Measurements from ENCODE around the gene GULP1. TPM values are rescaled to one million over a fixed set of nuclear protein-coding genes. Genes with fewer than 3 reads are reported as not detected.

Gene GULP1
- total RNA-seq, 1 experiment from 2014 or later: 108 TPM

DNA sequence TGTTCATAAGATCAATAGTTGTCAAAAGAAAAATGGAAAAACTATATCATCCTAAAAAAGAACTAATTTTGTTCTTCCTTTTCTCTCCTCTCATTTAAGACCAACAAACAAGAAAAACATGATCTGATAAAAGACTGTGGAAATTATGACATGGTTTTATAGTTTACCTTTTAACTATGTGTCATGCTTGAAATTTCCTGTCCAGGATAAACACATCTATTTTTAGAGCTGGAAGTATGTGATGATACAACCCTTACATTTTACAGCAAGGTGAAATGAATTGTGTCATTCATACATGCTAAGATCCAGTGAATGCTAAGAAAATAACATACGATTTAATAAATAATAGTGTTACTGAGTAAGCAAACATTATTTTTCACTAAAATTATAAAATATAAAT, 89.9 kb downstream of the GULP1 start:
- peak overlapping the region; percentile 99 for H3K27ac ChIP-seq

DNA sequence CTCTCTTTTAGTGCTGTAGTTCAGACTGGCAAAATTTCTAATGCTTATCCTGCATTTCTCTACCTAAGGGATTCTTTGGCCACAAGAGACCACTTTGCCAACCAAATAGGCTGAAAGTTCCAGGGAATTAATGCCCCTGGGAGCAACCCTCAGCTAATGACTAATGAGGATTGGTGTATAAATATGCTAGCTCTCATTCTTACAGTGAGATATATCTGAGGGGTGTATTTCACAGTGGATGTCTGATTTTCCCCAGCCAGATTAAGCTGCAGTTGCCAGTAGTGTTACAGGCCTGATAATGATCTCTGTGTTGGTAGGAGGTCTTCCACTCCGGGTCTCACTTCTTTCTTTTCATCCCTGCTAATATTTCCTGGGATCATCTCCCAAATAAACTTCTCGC, 90.4 kb downstream of the GULP1 start:
- peak in 1 of 2 experiments; percentile 76 for DNase-seq (ENCODE audit: low read depth in 1 of 2, low spot score in 2 of 2)
- peak overlapping the region; percentile 99 for H3K27ac ChIP-seq
- H3K9me3 ChIP-seq (replicated peaks): 0 out of 2 replicates have a peak, but pooled peaks cover 4% of the 10 kb centered on the region
- peaks cover 21% of the 10 kb centered on the region for H3K36me3 ChIP-seq
- no peaks in the 10 kb centered on the region for H3K27me3 ChIP-seq (replicated peaks)
- H3K4me1 ChIP-seq (replicated peaks): peaks cover 25% of the 10 kb centered on the region
- no peak overlapping the region for H3K4me3 ChIP-seq

More for the DNA sequence above, 89.9 kb downstream of the GULP1 start:
- H3K4me3 ChIP-seq: no peak overlapping the region
- peaks cover 21% of the 10 kb centered on the region for H3K36me3 ChIP-seq
- H3K9me3 ChIP-seq (replicated peaks): 0 out of 2 replicates have a peak, but pooled peaks cover 4% of the 10 kb centered on the region
- no peaks in the 10 kb centered on the region for H3K27me3 ChIP-seq (replicated peaks)
- DNase-seq (ENCODE audit: low read depth in 1 of 2, low spot score in 2 of 2): peak in 1 of 2 experiments; percentile 71
- peaks cover 25% of the 10 kb centered on the region for H3K4me1 ChIP-seq (replicated peaks)

DNA sequence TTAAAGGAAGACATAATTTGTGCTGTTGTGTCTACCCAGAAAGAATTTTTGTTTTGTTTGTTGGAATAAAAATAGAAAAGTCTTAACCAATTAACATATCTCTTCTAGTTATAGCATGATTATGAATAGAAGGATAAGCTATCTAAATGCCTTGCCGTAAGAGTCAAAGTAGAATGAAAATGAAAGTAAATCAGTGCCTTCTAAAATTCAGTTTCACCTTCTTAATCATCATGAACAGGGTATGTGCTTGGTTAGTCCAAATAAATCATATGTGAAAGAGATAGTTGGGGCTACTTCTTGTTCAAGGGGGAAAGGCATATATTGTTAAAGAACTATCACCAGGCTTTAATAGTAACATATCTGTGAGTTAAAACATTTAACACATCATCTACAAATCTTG, 91.5 kb downstream of the GULP1 start:
- 0 out of 2 replicates have a peak, but pooled peaks cover 4% of the 10 kb centered on the region for H3K9me3 ChIP-seq (replicated peaks)
- peak overlapping the region; percentile 99 for H3K27ac ChIP-seq
- peaks cover 25% of the 10 kb centered on the region for H3K4me1 ChIP-seq (replicated peaks)
- H3K36me3 ChIP-seq: peaks cover 24% of the 10 kb centered on the region
- peak in 1 of 2 experiments; percentile 55 for DNase-seq (ENCODE audit: low read depth in 1 of 2, low spot score in 2 of 2)
- no peaks in the 10 kb centered on the region for H3K27me3 ChIP-seq (replicated peaks)
- H3K4me3 ChIP-seq: peak overlapping the region; percentile 20

DNA sequence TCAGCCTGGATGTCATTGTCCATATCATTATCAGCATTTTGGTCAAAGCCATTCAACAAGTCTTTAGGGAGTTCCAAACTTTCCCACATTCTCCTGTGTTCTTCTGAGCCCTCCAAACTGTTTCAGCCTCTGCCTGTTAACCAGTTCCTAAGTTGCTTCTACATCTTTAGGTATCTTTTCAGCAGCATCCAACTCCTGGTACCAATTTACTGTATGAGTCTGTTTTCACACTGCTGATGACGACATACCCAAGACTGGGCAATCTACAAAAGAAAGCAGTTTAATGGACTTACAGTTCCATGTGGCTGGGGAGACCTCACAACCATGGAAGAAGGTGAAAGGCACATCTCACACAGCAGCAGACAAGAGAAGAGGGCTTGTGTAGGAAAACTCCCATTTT, 94.2 kb downstream of the GULP1 start:
- DNase-seq (ENCODE audit: low read depth in 1 of 2, low spot score in 2 of 2): no peak
- peaks cover 24% of the 10 kb centered on the region for H3K36me3 ChIP-seq
- H3K27ac ChIP-seq: no peak overlapping the region
- H3K4me1 ChIP-seq (replicated peaks): peaks cover 30% of the 10 kb centered on the region
- no peaks in the 10 kb centered on the region for H3K27me3 ChIP-seq (replicated peaks)
- no peak overlapping the region for H3K4me3 ChIP-seq
- H3K9me3 ChIP-seq (replicated peaks): 0 out of 2 replicates have a peak, but pooled peaks cover 4% of the 10 kb centered on the region

DNA sequence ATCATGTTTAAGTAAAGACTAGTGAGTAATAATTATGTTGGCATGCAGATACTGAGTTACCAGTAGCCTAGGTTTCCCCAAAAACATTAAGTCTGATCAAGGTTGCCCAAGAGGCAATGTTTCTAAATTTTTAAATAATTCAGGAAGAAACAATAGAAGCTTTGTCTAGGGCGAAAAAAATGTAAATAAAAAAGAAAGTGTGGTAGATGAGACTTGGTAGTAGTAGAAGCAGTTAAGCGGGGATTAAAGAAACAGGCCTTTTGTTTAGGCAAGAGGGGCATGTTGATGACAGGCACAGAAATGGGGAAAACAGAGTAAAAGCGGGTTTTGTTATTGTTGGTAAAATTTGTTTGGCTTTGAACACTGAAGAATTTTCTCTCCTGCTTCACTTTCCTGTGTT, 97.2 kb downstream of the GULP1 start:
- no peaks in the 10 kb centered on the region for H3K27me3 ChIP-seq (replicated peaks)
- peaks cover 14% of the 10 kb centered on the region for H3K4me1 ChIP-seq (replicated peaks)
- H3K27ac ChIP-seq: 0 out of 2 replicates have a peak overlapping the region, but pooled peaks have one; percentile 4
- no peak overlapping the region for H3K4me3 ChIP-seq
- DNase-seq (ENCODE audit: low read depth in 1 of 2, low spot score in 2 of 2): no peak
- H3K9me3 ChIP-seq (replicated peaks): 0 out of 2 replicates have a peak, but pooled peaks cover 4% of the 10 kb centered on the region
- H3K36me3 ChIP-seq: peaks cover 24% of the 10 kb centered on the region

DNA sequence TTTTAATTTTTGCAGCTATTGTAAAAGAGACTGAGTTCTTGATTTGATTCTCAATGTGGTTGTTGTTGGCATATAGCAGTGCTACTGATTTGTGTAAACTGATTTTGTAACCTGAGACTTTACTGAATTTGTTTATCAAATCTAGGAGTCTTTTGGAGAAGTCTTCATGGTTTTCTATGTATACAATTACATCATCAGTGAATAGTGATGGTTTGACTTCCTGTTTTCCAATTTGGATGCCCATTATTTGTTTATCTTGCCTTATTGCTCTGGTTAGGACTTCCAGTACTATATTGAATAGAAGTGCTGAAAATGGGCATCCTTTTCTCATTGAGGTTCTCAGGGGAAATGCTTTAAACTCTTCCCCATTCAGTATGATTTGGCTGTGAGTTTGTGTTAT, 99.7 kb downstream of the GULP1 start:
- H3K36me3 ChIP-seq: 0 out of 2 replicates have a peak, but pooled peaks cover 3% of the 10 kb centered on the region
- peaks cover 14% of the 10 kb centered on the region for H3K4me1 ChIP-seq (replicated peaks)
- no peak for DNase-seq (ENCODE audit: low read depth in 1 of 2, low spot score in 2 of 2)
- H3K4me3 ChIP-seq: no peak overlapping the region
- H3K27ac ChIP-seq: no peak overlapping the region
- H3K9me3 ChIP-seq (replicated peaks): no peaks in the 10 kb centered on the region
- H3K27me3 ChIP-seq (replicated peaks): no peaks in the 10 kb centered on the region

DNA sequence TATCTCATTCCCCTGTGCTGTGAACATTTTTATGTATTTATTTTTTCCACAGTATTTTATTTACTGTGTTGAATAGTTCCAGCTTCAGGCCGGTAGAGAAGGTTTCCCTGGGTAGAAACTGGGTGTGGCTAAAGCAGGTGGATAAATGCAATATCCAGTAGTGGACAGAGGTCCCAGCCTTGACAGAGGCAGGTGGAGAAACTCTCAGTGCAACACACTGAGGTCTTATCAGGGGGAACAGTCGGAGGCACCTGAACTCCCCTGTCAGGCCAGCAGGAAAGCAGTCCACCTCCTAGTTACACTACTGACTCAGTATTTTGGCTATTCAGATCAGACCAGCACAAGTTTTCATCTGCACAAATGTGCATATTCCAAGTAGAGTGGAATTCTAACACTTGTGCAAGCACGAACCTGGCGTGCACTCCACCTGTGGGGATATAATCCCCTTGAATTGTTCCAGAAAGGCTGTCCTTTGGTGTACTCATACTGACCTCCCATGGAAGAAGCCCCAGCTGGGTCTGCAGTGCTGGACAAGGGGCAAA, 103.3 kb downstream of the GULP1 start:
- peaks cover 13% of the 10 kb centered on the region for H3K4me1 ChIP-seq (replicated peaks)
- H3K9me3 ChIP-seq (replicated peaks): no peaks in the 10 kb centered on the region
- H3K27me3 ChIP-seq (replicated peaks): no peaks in the 10 kb centered on the region
- no peak for DNase-seq (ENCODE audit: low read depth in 1 of 2, low spot score in 2 of 2)
- no peak overlapping the region for H3K4me3 ChIP-seq
- no peak overlapping the region for H3K27ac ChIP-seq
- H3K36me3 ChIP-seq: no peaks in the 10 kb centered on the region

DNA sequence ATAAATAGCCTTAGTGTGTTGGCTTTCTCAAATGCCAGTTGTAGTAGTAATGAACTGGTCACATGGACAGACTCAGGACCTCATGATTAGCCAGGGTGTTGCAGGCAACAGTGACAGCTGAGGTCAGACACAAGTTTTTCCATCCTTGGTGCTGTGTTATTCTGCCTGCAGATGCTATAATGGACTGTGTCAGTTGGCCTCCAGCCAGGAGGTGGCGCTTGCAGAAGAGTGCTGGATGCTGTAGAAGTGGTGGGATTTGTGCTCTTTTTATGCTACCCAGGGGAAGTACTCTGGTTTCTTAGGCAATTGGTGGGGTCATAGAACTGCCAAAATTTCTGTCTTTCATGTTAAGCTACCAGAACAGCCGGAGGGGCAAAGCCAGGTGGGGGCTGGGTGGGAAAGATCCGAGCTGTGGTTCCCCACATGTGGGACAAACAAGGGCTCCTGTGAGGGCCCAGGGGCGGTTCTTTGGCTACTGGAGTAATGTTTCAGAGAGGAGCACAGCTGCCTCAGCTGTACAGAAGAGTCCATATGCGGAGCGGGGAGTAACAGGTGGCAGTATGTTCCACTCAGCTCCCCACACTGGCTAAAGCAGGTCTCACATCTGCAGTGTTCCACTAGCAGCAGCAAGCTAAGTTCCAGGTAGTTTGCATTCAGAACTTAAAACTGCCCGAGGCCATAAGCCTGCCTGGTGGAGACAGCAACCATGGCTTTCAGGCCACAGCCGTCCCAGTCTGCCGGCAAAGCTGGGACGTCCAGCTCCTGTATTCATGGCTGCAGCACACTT, 104.4 kb downstream of the GULP1 start:
- Histone ChIP-seq H3K36me3 (no peaks in the 10 kb centered on the region), H3K9me3 (replicated peaks) (no peaks in the 10 kb centered on the region), H3K27ac (no peak overlapping the region), H3K4me1 (replicated peaks) (peaks cover 6% of the 10 kb centered on the region; the same call in 1 of the 2 replicates), H3K4me3 (no peak overlapping the region), H3K27me3 (replicated peaks) (no peaks in the 10 kb centered on the region)
- no peak for DNase-seq (ENCODE audit: low read depth in 1 of 2, low spot score in 2 of 2)

DNA sequence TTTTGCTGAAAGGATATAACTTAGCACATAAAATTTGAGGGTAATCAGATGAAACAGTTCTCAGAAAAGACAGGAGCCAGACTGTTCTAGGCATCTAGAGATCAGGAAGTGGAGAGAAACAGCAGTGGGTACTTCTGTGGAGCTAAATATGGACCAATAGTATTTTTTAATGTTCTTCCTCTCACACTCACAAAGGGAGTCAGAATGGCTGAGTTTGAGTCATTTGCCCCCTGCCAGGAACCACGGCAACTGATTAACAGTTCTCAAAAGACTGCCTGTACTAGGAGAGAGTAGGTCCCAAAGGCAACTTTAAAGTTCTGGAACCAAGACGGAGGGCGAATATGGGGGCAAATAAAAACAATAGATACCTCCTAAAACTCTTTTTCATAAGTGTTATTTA, 107.5 kb downstream of the GULP1 start:
- H3K36me3 ChIP-seq: no peaks in the 10 kb centered on the region
- H3K9me3 ChIP-seq (replicated peaks): no peaks in the 10 kb centered on the region
- no peak for DNase-seq (ENCODE audit: low read depth in 1 of 2, low spot score in 2 of 2)
- H3K4me1 ChIP-seq (replicated peaks): peaks cover 16% of the 10 kb centered on the region
- no peak overlapping the region for H3K4me3 ChIP-seq
- no peaks in the 10 kb centered on the region for H3K27me3 ChIP-seq (replicated peaks)
- H3K27ac ChIP-seq: no peak overlapping the region

DNA sequence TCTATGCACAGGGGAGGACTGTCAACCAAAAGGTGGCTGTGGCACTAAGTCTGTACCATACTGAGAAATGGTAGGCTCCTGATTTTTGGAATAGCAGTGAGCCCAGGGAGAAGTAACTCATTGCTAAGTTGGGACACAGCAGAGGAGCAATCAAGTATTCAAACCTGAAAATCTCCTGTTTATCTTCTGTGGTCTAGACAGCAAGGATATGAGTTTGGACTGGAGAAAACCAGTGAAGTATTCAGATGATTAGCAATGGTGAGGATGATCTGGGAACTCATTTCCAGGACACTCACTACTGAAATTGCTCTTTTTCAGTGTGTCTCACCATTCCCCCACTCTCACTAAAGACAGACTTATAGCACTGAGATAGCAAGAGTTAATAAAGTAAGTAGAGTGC, 112.0 kb downstream of the GULP1 start:
- Histone ChIP-seq H3K27me3 (replicated peaks) (no peaks in the 10 kb centered on the region), H3K9me3 (replicated peaks) (peaks cover 7% of the 10 kb centered on the region; the same call in 1 of the 2 replicates), H3K36me3 (peaks cover 3% of the 10 kb centered on the region; the same call in 1 of the 2 replicates), H3K4me3 (no peak overlapping the region), H3K27ac (no peak overlapping the region), H3K4me1 (replicated peaks) (peaks cover 22% of the 10 kb centered on the region)
- no peak for DNase-seq (ENCODE audit: low read depth in 1 of 2, low spot score in 2 of 2)

DNA sequence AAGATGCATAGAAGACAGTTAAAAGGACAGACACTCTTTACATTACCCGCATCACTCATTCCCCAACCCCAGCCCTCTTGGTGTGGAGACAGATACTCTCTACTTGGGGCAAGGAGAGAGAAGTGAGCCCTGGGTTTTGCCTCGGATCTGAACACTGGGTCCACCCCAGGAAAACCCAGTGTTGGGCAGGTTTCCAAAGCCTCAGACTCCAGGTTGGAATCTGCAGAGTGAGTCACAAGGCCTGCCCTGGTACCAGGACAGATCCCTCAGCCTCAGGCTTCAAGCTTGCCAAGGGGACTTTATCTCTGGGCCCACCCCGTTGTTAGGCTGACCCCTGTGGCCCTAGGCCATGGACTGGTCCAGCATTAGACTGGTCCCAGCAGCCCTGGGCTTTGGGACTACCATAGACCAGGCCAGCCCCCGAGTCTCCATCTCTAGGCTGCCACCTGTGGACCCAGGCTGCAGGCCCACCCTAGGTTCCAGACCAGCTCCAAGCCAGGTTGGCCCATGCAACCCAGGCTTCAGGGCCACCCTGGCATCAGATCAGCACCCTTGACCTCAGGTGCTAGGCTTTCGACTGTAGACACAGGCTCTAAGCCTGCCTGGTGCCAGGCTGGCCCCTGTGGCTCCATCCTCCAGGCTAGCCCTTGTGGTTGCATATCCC, 112.8 kb downstream of the GULP1 start:
- DNase-seq (ENCODE audit: low read depth in 1 of 2, low spot score in 2 of 2): no peak
- Histone ChIP-seq H3K4me1 (replicated peaks) (peaks cover 17% of the 10 kb centered on the region), H3K9me3 (replicated peaks) (peaks cover 7% of the 10 kb centered on the region; the same call in 1 of the 2 replicates), H3K36me3 (peaks cover 3% of the 10 kb centered on the region; the same call in 1 of the 2 replicates), H3K27ac (no peak overlapping the region), H3K4me3 (no peak overlapping the region), H3K27me3 (replicated peaks) (no peaks in the 10 kb centered on the region)

DNA sequence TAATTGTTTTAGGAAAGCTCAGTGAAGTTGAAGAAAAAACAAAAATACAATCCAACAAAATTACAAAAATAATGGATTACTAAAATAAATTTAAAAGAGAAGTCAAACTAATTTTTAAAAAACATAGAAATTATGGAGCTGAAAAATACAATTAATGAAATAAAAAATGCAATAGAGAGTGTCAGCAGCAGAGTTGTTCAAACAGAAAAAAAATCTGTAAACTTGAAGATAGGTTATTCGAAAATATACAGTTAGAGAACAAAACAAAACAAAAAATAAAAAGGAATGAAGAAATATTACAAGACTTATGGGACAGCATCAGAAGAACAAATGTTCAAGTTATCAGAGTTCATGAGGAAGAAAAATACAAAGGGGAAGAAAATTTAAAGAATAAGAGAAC, 114.7 kb downstream of the GULP1 start:
- Histone ChIP-seq H3K4me1 (replicated peaks) (peaks cover 34% of the 10 kb centered on the region), H3K27me3 (replicated peaks) (no peaks in the 10 kb centered on the region), H3K27ac (no peak overlapping the region), H3K9me3 (replicated peaks) (peaks cover 7% of the 10 kb centered on the region; the same call in 1 of the 2 replicates), H3K4me3 (no peak overlapping the region), H3K36me3 (peaks cover 3% of the 10 kb centered on the region; the same call in 1 of the 2 replicates)
- DNase-seq (ENCODE audit: low read depth in 1 of 2, low spot score in 2 of 2): no peak

DNA sequence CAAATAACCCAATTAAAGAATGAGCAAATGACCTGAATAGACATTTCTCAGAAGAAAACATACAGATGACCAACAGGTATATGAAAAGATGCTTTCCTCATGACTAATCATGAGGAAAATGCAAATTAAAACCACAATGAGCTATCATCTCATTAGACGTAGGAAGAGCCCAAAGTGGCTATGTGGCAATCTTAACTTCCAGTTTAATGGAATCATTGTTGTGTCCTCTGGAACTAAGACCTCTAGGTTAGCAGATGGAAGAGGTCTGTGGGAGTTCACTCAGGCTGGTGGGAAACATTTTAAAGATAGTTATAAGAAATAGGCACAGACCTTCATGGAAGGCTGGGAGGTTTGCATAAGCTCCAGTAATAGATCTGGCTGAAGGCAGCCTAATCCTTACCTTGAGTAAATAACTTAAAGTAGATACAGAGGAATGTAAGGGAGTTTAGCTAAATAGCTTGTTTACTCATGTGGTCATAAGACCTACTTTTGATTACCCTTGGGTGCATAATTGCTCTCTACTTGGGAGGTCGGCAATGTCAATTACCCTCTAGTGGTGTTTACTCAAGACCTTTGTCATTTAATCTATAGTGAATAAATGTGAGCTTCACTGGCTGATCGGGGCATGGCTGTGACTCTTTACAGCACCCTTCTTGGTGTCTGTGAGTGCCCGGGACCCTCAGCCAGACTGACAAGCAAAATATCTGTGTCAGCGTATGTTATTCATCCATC, 119.0 kb downstream of the GULP1 start:
- Histone ChIP-seq H3K27ac (peak overlapping the region; percentile 18), H3K4me1 (replicated peaks) (peaks cover 19% of the 10 kb centered on the region), H3K27me3 (replicated peaks) (no peaks in the 10 kb centered on the region), H3K4me3 (no peak overlapping the region), H3K36me3 (peaks cover 3% of the 10 kb centered on the region; the same call in 1 of the 2 replicates), H3K9me3 (replicated peaks) (peaks cover 5% of the 10 kb centered on the region; the same call in 1 of the 2 replicates)
- DNase-seq (ENCODE audit: low read depth in 1 of 2, low spot score in 2 of 2): peak in 1 of 2 experiments; percentile 78

Data from SJSA1 (cell line).